ENCODE data around the gene FUS. TPM values are rescaled to one million over a fixed set of nuclear protein-coding genes. Genes with fewer than 3 reads are reported as not detected.

The FUS gene
- total and polyA plus RNA-seq, 2 donors (not counting 3 experiments of a cell fraction or from before 2014, with no cell fraction given): 307 to 569 TPM

DNA sequence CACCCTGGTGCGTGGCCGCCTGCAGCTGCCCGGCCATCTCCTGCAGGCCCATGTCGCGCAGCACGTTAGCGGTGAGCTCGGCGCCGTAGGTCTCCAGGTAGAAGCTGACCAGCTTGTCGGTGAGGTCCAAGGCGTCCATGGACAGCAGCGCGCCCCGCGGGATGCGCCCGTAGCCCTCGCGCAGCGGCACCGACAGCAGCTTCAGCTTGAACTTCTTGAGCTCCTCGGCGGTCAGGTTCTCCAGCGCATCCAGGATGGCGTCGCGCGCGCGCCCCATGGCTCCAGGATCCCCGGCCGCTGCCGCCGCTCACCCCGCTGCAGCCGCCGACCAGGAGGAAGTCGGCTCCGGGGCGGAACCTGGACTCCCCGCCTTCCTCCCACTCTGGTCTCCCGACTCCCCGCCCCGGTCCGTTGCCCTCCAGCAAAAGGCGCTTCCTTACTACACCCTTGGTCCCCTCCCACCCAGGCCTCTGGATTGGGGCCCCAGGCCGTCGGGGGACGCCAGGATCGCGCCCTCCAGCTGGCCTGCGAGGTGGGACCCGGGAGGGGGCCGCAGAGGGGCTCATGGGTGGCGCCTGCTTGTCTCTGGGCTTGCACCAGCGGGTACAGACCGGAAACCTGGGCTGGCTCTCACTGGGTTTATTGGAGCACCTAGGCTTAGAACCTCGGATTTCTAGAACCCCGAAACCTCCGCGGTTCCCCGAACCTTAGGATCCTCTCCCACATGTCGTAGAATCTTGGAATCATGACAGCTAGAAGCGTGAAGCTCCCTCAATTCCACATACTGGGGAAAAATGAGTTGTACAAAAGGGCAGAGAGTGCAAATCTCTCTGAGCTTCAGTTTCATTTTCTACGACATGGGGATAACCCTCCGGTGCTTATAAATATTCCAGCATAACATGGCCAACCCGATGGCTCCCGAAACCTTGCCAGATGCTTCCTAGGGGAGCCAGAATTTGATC lies 22.8 kb downstream of the FUS start, which contains the start of gene PYCARD:
PYCARD (minus strand) TSS at position 347 of the 962 bp plus-strand sequence; CDS start at position 277, 70 bp downstream.
- DNase-seq (ENCODE audit: low read depth, low spot score) (peak; percentile 36), FAIRE-seq (peak; percentile 35)
- Histone ChIP-seq H3K79me2 (ENCODE audit: control insufficient read depth, insufficient read depth, low read length) (no peaks in the 10 kb centered on the region), H4K20me1 (replicated peaks; ENCODE audit: control insufficient read depth, extremely low read depth, insufficient read depth, low read length) (no peaks in the 10 kb centered on the region), H3K27me3 (ENCODE audit: control insufficient read depth in 2 of 2, insufficient read depth in 2 of 2, low read length in 2 of 2) (peaks cover 2 to 6% of the 10 kb centered on the region in 2 experiments), H3K27ac (ENCODE audit: insufficient read depth, low read depth, low read length) (no peak within 1 kb of the TSS), H3K9me1 (replicated peaks; ENCODE audit: control insufficient read depth, extremely low read depth, insufficient read depth, low read length) (no peaks in the 10 kb centered on the region), H3K4me3 (replicated peaks in 1 of 3; ENCODE audit: insufficient read depth in 1 of 3, low read depth in 1 of 3, low read length in 3 of 3) (peak within 1 kb of the TSS; percentile 26 to 62 (median 36)), H3K9me3 (replicated peaks; ENCODE audit: control insufficient read depth, insufficient read depth, low read length) (no peaks in the 10 kb centered on the region), H3K4me2 (ENCODE audit: insufficient read depth, low read length) (peak within 1 kb of the TSS; percentile 56), H3K36me3 (ENCODE audit: control insufficient read depth in 2 of 2, extremely low read depth in 1 of 2, insufficient read depth in 2 of 2, low read length in 2 of 2) (no peaks in the 10 kb centered on the region), H3K9ac (replicated peaks; ENCODE audit: extremely low read depth, insufficient read depth, low read length) (peak within 1 kb of the TSS; percentile 19), H2AFZ (ENCODE audit: low read depth, low read length) (peak within 1 kb of the TSS; percentile 84), H3K4me1 (ENCODE audit: control insufficient read depth, extremely low read depth, insufficient read depth, low read length) (peaks cover 4% of the 10 kb centered on the region)
- TF ChIP-seq, protein P1, sequence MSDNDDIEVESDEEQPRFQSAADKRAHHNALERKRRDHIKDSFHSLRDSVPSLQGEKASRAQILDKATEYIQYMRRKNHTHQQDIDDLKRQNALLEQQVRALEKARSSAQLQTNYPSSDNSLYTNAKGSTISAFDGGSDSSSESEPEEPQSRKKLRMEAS (IDR thresholded peaks at IDR 0.05; ENCODE audit: insufficient read depth, insufficient read length): no peak
- TF ChIP-seq MYC (IDR thresholded peaks at IDR 0.05; ENCODE audit: low read depth, low read length): no peak
- no peak for TF ChIP-seq JUN (IDR thresholded peaks at IDR 0.05; ENCODE audit: borderline replicate concordance, insufficient read depth, insufficient read length, low read depth)
- no peak for TF ChIP-seq POLR2AphosphoS5 (IDR thresholded peaks at IDR 0.05; ENCODE audit: insufficient read depth, low read depth, low read length)
- no peak for TF ChIP-seq EZH2 (IDR thresholded peaks at IDR 0.05; ENCODE audit: borderline replicate concordance, low read depth, low read length, severe bottlenecking)
- TF ChIP-seq FOS (IDR thresholded peaks at IDR 0.05; ENCODE audit: borderline replicate concordance, insufficient read depth, low read length): no peak
- no peak for TF ChIP-seq GATA2 (IDR thresholded peaks at IDR 0.05; ENCODE audit: insufficient read depth, insufficient read length, low read depth, low read length)
- TF ChIP-seq, protein P2, sequence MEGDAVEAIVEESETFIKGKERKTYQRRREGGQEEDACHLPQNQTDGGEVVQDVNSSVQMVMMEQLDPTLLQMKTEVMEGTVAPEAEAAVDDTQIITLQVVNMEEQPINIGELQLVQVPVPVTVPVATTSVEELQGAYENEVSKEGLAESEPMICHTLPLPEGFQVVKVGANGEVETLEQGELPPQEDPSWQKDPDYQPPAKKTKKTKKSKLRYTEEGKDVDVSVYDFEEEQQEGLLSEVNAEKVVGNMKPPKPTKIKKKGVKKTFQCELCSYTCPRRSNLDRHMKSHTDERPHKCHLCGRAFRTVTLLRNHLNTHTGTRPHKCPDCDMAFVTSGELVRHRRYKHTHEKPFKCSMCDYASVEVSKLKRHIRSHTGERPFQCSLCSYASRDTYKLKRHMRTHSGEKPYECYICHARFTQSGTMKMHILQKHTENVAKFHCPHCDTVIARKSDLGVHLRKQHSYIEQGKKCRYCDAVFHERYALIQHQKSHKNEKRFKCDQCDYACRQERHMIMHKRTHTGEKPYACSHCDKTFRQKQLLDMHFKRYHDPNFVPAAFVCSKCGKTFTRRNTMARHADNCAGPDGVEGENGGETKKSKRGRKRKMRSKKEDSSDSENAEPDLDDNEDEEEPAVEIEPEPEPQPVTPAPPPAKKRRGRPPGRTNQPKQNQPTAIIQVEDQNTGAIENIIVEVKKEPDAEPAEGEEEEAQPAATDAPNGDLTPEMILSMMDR (IDR thresholded peaks at IDR 0.05; ENCODE audit: extremely low read depth in 1 of 2, insufficient read depth in 1 of 2, low read depth in 1 of 2, low read length in 2 of 2): no peak
- no peak for TF ChIP-seq POLR2A (IDR thresholded peaks at IDR 0.05; ENCODE audit: low read depth, low read length)
- intact Hi-C loops (cut with micrococcal nuclease) (loop anchor here (2.0 to 5.0 kb wide), 3 partner anchors 180 to 666 kb away; partner anchors contain the start of gene ARMC5), dilution Hi-C loops (cut with MboI; ENCODE audit: extremely low pct_ligation_motif_present, low sequenced_read_pairs) (no loop called here)
- CTCF ChIA-PET: interaction anchor here (1.1 to 2.7 kb wide), 5 partner anchors 8 to 240 kb away, joined by 3 to 20 read pairs (median 6); partner anchors contain the start of genes TRIM72 and ZNF843
- POLR2A ChIA-PET: interaction anchor here (0.9 to 1.3 kb wide), 2 partner anchors 22 to 61 kb away, joined by 4 to 5 read pairs; partner anchors contain the start of gene FUS
- TSS peak; percentile 16 for BruUV-seq (replicated peaks)
